Panc1 (cell line): ENCODE results near the gene LSS. TPM values are rescaled to one million over a fixed set of nuclear protein-coding genes. Genes with fewer than 3 reads are reported as not detected.
A peak's percentile ranks its signal among the peaks of the same experiment; 100 is the strongest.

Experiments
- ATAC-seq: fragments of 200-7000 bp; cut with Tn5 transposase; 2 replicates; pipeline ENCODE4 v1.9.1; 2020; ENCODE audit warnings: mild to moderate bottlenecking, moderate library complexity
- BruUV-seq: library from RNA; stranded (reverse); fragments of 400-500 nt; replicated peaks from 2 replicates; lab custom pipeline; 2021; lab: Mats Ljungman, UMichigan
- CTCF ChIA-PET: fragments of 300-600 bp; sonication (Branson Sonifier 250); formaldehyde crosslinking; loops from one replicate; lab custom pipeline; 2022; ENCODE audit warnings: antibody characterized with exemption; lab: Charles Lee
- POLR2A ChIA-PET: fragments of 300-600 bp; sonication (Branson Sonifier 250); formaldehyde crosslinking; loops from one replicate; lab custom pipeline; 2022; ENCODE audit warnings: antibody characterized with exemption; lab: Charles Lee
- DNase-seq: peaks from one replicate; pipeline ENCODE4 v3.0.0-alpha.2; 2010; ENCODE audit warnings: low read depth, low spot score
- H3K27ac ChIP-seq: 2 replicates; pipeline ENCODE4 v1.5.1; 2011; ENCODE audit warnings: mild to moderate bottlenecking, low read length, inconsistent platforms
- H3K27me3 ChIP-seq: fragments of 200-500 bp; sonication (Bioruptor generic); 2 replicates; pipeline ENCODE4 v1.6.0; 2014; ENCODE audit warnings: low read length, inconsistent platforms; ENCODE audit not compliant: control insufficient read depth, insufficient read depth
- H3K36me3 ChIP-seq: fragments of 200-500 bp; sonication (Bioruptor generic); 2 replicates; pipeline ENCODE4 v1.5.1; 2014; ENCODE audit warnings: inconsistent platforms, mild to moderate bottlenecking, low read length, moderate library complexity; ENCODE audit not compliant: control insufficient read depth, insufficient read depth
- H3K4me1 ChIP-seq: 2 replicates; pipeline ENCODE4 v1.5.1; 2011; ENCODE audit warnings: inconsistent platforms, mild to moderate bottlenecking, low read length, moderate library complexity; ENCODE audit not compliant: control insufficient read depth, insufficient read depth
- H3K4me3 ChIP-seq, 2 experiments: 2 replicates each; pipeline ENCODE4 v1.5.1; 2011 to 2012; ENCODE audit warnings: low read depth in 2 of 2, low read length in 2 of 2, mild to moderate bottlenecking in 2 of 2, inconsistent platforms in 1 of 2, moderate library complexity in 1 of 2
- H3K9me3 ChIP-seq: fragments of 200-500 bp; sonication (Bioruptor generic); 2 replicates; pipeline ENCODE4 v1.5.1; 2014; ENCODE audit warnings: low read depth, mild to moderate bottlenecking, inconsistent platforms, low read length, moderate library complexity; ENCODE audit not compliant: control insufficient read depth, insufficient read depth
- POLR2AphosphoS5 ChIP-seq: IDR thresholded peaks from 2 replicates; pipeline ENCODE4 v1.6.1; 2012; ENCODE audit warnings: mild to moderate bottlenecking, low read depth, low read length, moderate library complexity
- SIN3A ChIP-seq: IDR thresholded peaks from 2 replicates; pipeline ENCODE4 v1.6.1; 2012; ENCODE audit warnings: low read depth, mild to moderate bottlenecking, low read length, moderate library complexity, borderline replicate concordance; ENCODE audit not compliant: insufficient read depth
- TCF7L2 ChIP-seq: IDR thresholded peaks from 2 replicates; pipeline ENCODE4 v1.6.1; 2011; ENCODE audit warnings: mild to moderate bottlenecking, low read depth, low read length, inconsistent platforms
- in situ Hi-C: cut with HindIII; loops from 2 replicates; pipeline ENCODE4 v1.10.0; 2016; ENCODE audit warnings: low sequenced_read_pairs, low pct_unique_long_range_greater_than_20kb
- intact Hi-C: fragments of 100-400 bp; cut with micrococcal nuclease; formaldehyde crosslinking; loops from one replicate; pipeline ENCODE4 v1.10.0; 2022; ENCODE audit not compliant: unreplicated experiment
- total RNA-seq: library from RNA; stranded (reverse); gene quantifications from one replicate; pipeline ENCODE4 v1.2.1, GENCODE V29; 2021; ENCODE audit not compliant: unreplicated experiment
- TF ChIP-seq, protein P1 (sequence below): fragments of 450-650 bp; IDR thresholded peaks from 2 replicates; pipeline ENCODE4 v1.5.1; 2017; ENCODE audit warnings: mild to moderate bottlenecking
- TF ChIP-seq, protein P2 (sequence below), 2 experiments: IDR thresholded peaks; 2 replicates each; pipeline ENCODE4 v1.6.1; 2011 to 2012; ENCODE audit warnings: low read depth in 2 of 2, control low read depth in 1 of 2, low read length in 1 of 2, mild to moderate bottlenecking in 1 of 2, moderate library complexity in 1 of 2; ENCODE audit not compliant: insufficient read depth in 1 of 2

Gene LSS
- total RNA-seq, 1 experiment from 2014 or later: 111 TPM

- in situ Hi-C loops: no loop called here
Measured at GRCh38 chr21:46163380-46163779, 65.2 kb downstream of the LSS start.

GRCh38 chr21:46161633-46162592 lies 66.7 kb downstream of the LSS start:
- TF ChIP-seq TCF7L2 (no peak), POLR2AphosphoS5 (no peak), SIN3A (no peak)
- TF ChIP-seq, protein P1, sequence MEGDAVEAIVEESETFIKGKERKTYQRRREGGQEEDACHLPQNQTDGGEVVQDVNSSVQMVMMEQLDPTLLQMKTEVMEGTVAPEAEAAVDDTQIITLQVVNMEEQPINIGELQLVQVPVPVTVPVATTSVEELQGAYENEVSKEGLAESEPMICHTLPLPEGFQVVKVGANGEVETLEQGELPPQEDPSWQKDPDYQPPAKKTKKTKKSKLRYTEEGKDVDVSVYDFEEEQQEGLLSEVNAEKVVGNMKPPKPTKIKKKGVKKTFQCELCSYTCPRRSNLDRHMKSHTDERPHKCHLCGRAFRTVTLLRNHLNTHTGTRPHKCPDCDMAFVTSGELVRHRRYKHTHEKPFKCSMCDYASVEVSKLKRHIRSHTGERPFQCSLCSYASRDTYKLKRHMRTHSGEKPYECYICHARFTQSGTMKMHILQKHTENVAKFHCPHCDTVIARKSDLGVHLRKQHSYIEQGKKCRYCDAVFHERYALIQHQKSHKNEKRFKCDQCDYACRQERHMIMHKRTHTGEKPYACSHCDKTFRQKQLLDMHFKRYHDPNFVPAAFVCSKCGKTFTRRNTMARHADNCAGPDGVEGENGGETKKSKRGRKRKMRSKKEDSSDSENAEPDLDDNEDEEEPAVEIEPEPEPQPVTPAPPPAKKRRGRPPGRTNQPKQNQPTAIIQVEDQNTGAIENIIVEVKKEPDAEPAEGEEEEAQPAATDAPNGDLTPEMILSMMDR: no peak
- TF ChIP-seq, protein P2, sequence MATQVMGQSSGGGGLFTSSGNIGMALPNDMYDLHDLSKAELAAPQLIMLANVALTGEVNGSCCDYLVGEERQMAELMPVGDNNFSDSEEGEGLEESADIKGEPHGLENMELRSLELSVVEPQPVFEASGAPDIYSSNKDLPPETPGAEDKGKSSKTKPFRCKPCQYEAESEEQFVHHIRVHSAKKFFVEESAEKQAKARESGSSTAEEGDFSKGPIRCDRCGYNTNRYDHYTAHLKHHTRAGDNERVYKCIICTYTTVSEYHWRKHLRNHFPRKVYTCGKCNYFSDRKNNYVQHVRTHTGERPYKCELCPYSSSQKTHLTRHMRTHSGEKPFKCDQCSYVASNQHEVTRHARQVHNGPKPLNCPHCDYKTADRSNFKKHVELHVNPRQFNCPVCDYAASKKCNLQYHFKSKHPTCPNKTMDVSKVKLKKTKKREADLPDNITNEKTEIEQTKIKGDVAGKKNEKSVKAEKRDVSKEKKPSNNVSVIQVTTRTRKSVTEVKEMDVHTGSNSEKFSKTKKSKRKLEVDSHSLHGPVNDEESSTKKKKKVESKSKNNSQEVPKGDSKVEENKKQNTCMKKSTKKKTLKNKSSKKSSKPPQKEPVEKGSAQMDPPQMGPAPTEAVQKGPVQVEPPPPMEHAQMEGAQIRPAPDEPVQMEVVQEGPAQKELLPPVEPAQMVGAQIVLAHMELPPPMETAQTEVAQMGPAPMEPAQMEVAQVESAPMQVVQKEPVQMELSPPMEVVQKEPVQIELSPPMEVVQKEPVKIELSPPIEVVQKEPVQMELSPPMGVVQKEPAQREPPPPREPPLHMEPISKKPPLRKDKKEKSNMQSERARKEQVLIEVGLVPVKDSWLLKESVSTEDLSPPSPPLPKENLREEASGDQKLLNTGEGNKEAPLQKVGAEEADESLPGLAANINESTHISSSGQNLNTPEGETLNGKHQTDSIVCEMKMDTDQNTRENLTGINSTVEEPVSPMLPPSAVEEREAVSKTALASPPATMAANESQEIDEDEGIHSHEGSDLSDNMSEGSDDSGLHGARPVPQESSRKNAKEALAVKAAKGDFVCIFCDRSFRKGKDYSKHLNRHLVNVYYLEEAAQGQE (IDR thresholded peaks at IDR 0.05; ENCODE audit: insufficient read depth in 1 of 2, low read depth in 2 of 2, low read length in 1 of 2): no peak
- CTCF ChIA-PET: no interaction called here
- ATAC-seq (0 out of 2 replicates have a peak, but pooled peaks have one; percentile 32), DNase-seq (no peak)
- no peaks in the 10 kb centered on the region for H3K27me3 ChIP-seq
- H3K27ac ChIP-seq: no peak overlapping the region
- no peaks in the 10 kb centered on the region for H3K4me1 ChIP-seq
- intact Hi-C loops (no loop called here), in situ Hi-C loops (no loop called here)
- H3K36me3 ChIP-seq: no peaks in the 10 kb centered on the region
- H3K4me3 ChIP-seq: no peak overlapping the region
- BruUV-seq: no TSS peak
- POLR2A ChIA-PET: interaction anchor here (0.6 kb wide), 1 partner anchor 161 kb away, joined by 3 read pairs; no protein-coding TSS in a partner anchor
- no peaks in the 10 kb centered on the region for H3K9me3 ChIP-seq

More at GRCh38 chr21:46163380-46163779, 65.2 kb downstream of the LSS start:
- no peaks in the 10 kb centered on the region for H3K27me3 ChIP-seq
- no peaks in the 10 kb centered on the region for H3K9me3 ChIP-seq
- ChIA-PET CTCF (interaction anchor here (0.5 kb wide), 1 partner anchor 23 kb away, joined by 3 read pairs; no protein-coding TSS in a partner anchor), POLR2A (no interaction called here)
- ATAC-seq (no peak), DNase-seq (no peak)
- H3K36me3 ChIP-seq: no peaks in the 10 kb centered on the region
- no peaks in the 10 kb centered on the region for H3K4me1 ChIP-seq
- TF ChIP-seq TCF7L2 (no peak), POLR2AphosphoS5 (no peak), SIN3A (no peak)
- TF ChIP-seq, protein P2 (IDR thresholded peaks at IDR 0.05; ENCODE audit: insufficient read depth in 1 of 2, low read depth in 2 of 2, low read length in 1 of 2): no peak
- TF ChIP-seq, protein P1: no peak
- H3K27ac ChIP-seq: no peak overlapping the region
- no TSS peak for BruUV-seq
- no peak overlapping the region for H3K4me3 ChIP-seq
- intact Hi-C loops: no loop called here
